Esophagus muscularis mucosa (tissue), 4 donors: ENCODE data around the gene IL12RB1. TPM values are rescaled to one million over a fixed set of nuclear protein-coding genes. Genes with fewer than 3 reads are reported as not detected.

ENCODE experiments used
- DNase-seq: peaks from one replicate; pipeline ENCODE4 v3.0.0-alpha.2; 2017; ENCODE audit errors: extremely low spot score
- H3K27ac ChIP-seq, 4 donors: fragments of 200-600 bp; sonication (generic); replicated peaks in 1 of 4; 1 replicate in 3 of 4; 2 replicates in 1 of 4; pipeline ENCODE4 v1.5.1; 2016 to 2019; ENCODE audit warnings: mild to moderate bottlenecking in 1 of 4
- H3K27me3 ChIP-seq, 4 donors: fragments of 200-600 bp; sonication (generic); one replicate each; pipeline versions ENCODE4 v1.5.1 to v1.6.0; 2016 to 2019
- H3K36me3 ChIP-seq, 4 donors: fragments of 200-600 bp; sonication (generic); one replicate each; pipeline ENCODE4 v1.5.1; 2016 to 2019
- H3K4me1 ChIP-seq, 4 donors: fragments of 200-600 bp; sonication (generic); one replicate each; pipeline ENCODE4 v1.5.1; 2016 to 2019
- H3K4me3 ChIP-seq, 4 donors: fragments of 200-600 bp; sonication (generic); 1 replicate in 2 of 4; 2 replicates in 2 of 4; pipeline ENCODE4 v1.5.1; 2016 to 2019; ENCODE audit warnings: mild to moderate bottlenecking in 4 of 4, moderate library complexity in 1 of 4
- H3K9me3 ChIP-seq, 4 donors: fragments of 200-600 bp; sonication (generic); 1 replicate in 3 of 4; 2 replicates in 1 of 4; pipeline ENCODE4 v1.5.1; 2016 to 2019
- CTCF ChIP-seq, 3 experiments: fragments of 200-600 bp in 2 of 3; fragments of 450-650 bp in 1 of 3; sonication (generic) in 2 of 3; IDR thresholded peaks; one replicate each; pipeline ENCODE4 v1.5.1; 2017 to 2019; ENCODE audit warnings: antibody characterized with exemption in 3 of 3, mild to moderate bottlenecking in 2 of 3, moderate library complexity in 1 of 3
- EP300 ChIP-seq: sonication (generic); formaldehyde crosslinking; IDR thresholded peaks from one replicate; pipeline ENCODE4 v1.6.1; 2017; ENCODE audit warnings: antibody characterized with exemption
- POLR2A ChIP-seq: fragments of 450-650 bp; IDR thresholded peaks from one replicate; pipeline ENCODE4 v1.6.1; 2017; ENCODE audit warnings: antibody characterized with exemption, moderate library complexity, mild to moderate bottlenecking, low read depth
- POLR2AphosphoS5 ChIP-seq, 2 donors: sonication (generic); formaldehyde crosslinking; IDR thresholded peaks; one replicate each; pipeline ENCODE4 v1.6.1; 2017; ENCODE audit warnings: antibody characterized with exemption in 2 of 2
- WGBS: methylation state at CpG from one replicate; pipeline ENCODE4 v1.1.5; 2018; 5-methylcytosine and 5-hydroxymethylcytosine counted together
- intact Hi-C: fragments of 100-400 bp; cut with DNase I; formaldehyde crosslinking; loops from one replicate; pipeline ENCODE4 v1.15.1; 2023
- total RNA-seq, 4 donors: library from RNA; depleted of rRNA; stranded (reverse); fragments of >200 nt; gene quantifications; one replicate each; pipeline versions ENCODE4 v1.1.0 to v1.2.1, GENCODE V29; 2016

IL12RB1 gene
- total RNA-seq, 4 donors from 2014 or later, result 0.42 to 2.0 (median 0.83) TPM

DNA sequence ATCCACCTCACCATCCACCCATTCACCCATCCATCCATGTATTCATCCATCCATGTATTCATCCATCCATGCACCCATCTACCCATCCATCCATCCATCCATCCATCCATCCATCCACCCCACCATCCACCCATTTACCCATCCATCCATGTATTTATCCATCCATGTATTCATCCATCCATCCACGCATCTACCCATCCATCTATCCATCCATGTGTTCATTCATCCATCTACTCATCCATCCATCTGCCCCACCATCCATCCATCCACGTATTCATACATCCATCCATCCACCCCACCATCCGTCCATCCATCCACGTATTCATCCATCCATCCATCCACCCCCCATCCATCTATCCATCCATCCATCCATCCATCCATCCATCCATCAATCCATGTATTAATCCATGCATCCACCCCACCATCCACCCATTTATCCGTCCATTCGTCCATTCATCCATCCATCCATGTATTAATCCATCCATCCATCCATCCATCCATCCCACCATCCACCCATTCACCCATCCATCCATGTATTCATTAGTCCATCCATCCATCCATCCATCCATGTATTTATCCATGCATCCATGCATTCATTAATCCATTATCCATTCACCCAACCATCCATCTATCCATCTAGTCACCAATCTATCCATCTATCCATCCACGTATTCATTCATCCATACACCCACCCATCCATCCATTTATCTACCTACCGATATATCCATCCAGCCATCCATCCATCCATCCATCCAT is 2.6 kb downstream of the IL12RB1 start:
- Histone ChIP-seq H3K27me3 (peaks cover 0 to 22% (median 0%) of the 10 kb centered on the region in 4 donors), H3K36me3 (no peaks in the 10 kb centered on the region), H3K4me3 (no peak overlapping the region), H3K4me1 (peaks cover 0 to 4% (median 0%) of the 10 kb centered on the region in 4 donors), H3K9me3 (no peaks in the 10 kb centered on the region), H3K27ac (no peak overlapping the region)
- no peak for TF ChIP-seq POLR2A
- no peak for TF ChIP-seq CTCF (IDR thresholded peaks at IDR 0.05)
- TF ChIP-seq EP300, result no peak
- TF ChIP-seq POLR2AphosphoS5 (IDR thresholded peaks at IDR 0.05), result no peak
- no peak for DNase-seq
- WGBS, result 76% methylated on average over 8 of the region's 8 CpGs
- intact Hi-C loops, result no loop called here

- intact Hi-C loops, result no loop called here
- H3K27ac ChIP-seq, result no peak overlapping the region
- no peak overlapping the region for H3K4me3 ChIP-seq
- no peaks in the 10 kb centered on the region for H3K9me3 ChIP-seq
- no peak for TF ChIP-seq POLR2AphosphoS5 (IDR thresholded peaks at IDR 0.05)
- no peak for TF ChIP-seq CTCF (IDR thresholded peaks at IDR 0.05)
- no peak for TF ChIP-seq EP300
- TF ChIP-seq POLR2A, result no peak
- no peak for DNase-seq
- H3K36me3 ChIP-seq, result no peaks in the 10 kb centered on the region
- no peaks in the 10 kb centered on the region for H3K4me1 ChIP-seq
- H3K27me3 ChIP-seq, result peaks cover 0 to 39% (median 0%) of the 10 kb centered on the region in 4 donors
- 87% methylated on average over 9 of the region's 9 CpGs for WGBS
Observed at GRCh38 chr19:18074192-18074591, 12.5 kb downstream of the IL12RB1 start.

GRCh38 chr19:18073197-18073596 is 13.5 kb downstream of the IL12RB1 start:
- intact Hi-C loops, result no loop called here
- WGBS, result 61% methylated on average over 4 of the region's 4 CpGs
- no peaks in the 10 kb centered on the region for H3K36me3 ChIP-seq
- H3K27ac ChIP-seq, result no peak overlapping the region
- no peak overlapping the region for H3K4me3 ChIP-seq
- no peak for DNase-seq
- H3K27me3 ChIP-seq, result peaks cover 0 to 43% (median 0%) of the 10 kb centered on the region in 4 donors
- H3K9me3 ChIP-seq, result no peaks in the 10 kb centered on the region
- no peak for TF ChIP-seq CTCF (IDR thresholded peaks at IDR 0.05)
- no peak for TF ChIP-seq POLR2A
- TF ChIP-seq EP300, result no peak
- TF ChIP-seq POLR2AphosphoS5 (IDR thresholded peaks at IDR 0.05), result no peak
- no peaks in the 10 kb centered on the region for H3K4me1 ChIP-seq

DNA sequence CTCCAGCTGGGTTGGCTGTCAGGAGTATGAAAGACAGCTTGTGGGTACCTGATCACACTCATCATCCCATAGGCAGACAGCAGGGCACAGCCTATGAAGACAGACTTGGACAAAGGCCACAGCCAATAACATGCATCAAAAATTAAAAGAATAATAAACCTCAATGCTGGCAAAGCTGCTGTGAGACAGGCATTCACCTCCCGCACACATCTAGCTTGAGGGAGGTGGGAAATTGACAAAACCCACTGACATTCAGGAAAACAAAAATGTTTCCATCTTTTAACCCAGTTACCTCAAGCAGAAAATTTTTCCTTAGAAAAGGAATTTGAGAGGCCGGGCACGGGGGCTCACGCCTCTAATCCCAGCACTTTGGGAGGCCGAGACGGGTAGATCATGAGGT is 14.4 kb downstream of the IL12RB1 start:
- H3K4me3 ChIP-seq, result no peak overlapping the region
- intact Hi-C loops, result no loop called here
- H3K9me3 ChIP-seq, result no peaks in the 10 kb centered on the region
- peaks cover 0 to 43% (median 0%) of the 10 kb centered on the region in 4 donors for H3K27me3 ChIP-seq
- no peaks in the 10 kb centered on the region for H3K4me1 ChIP-seq
- WGBS, result 76% methylated on average over 6 of the region's 6 CpGs
- DNase-seq, result no peak
- H3K36me3 ChIP-seq, result no peaks in the 10 kb centered on the region
- TF ChIP-seq POLR2A, result no peak
- no peak overlapping the region for H3K27ac ChIP-seq

- H3K4me3 ChIP-seq, result no peak overlapping the region
- intact Hi-C loops, result no loop called here
- no peaks in the 10 kb centered on the region for H3K36me3 ChIP-seq
- no peak for DNase-seq
- no peaks in the 10 kb centered on the region for H3K9me3 ChIP-seq
- H3K4me1 ChIP-seq, result no peaks in the 10 kb centered on the region
- no peak for TF ChIP-seq CTCF (IDR thresholded peaks at IDR 0.05)
- no peak for TF ChIP-seq POLR2A
- TF ChIP-seq POLR2AphosphoS5 (IDR thresholded peaks at IDR 0.05), result no peak
- no peak for TF ChIP-seq EP300
- 68% methylated on average over 7 of the region's 11 CpGs for WGBS
- peaks cover 0 to 37% (median 0%) of the 10 kb centered on the region in 4 donors for H3K27me3 ChIP-seq
- H3K27ac ChIP-seq, result no peak overlapping the region
Observed at GRCh38 chr19:18070181-18070580, 16.6 kb downstream of the IL12RB1 start.
